Suppressor macrophage treated with lipopolysaccharide for 1 hour (primary cell): ENCODE measurements around the gene RAB18.
"Not testable (repeated sequence)": the region's sequence is repeated elsewhere in the genome, so short reads cannot be mapped to it uniquely, and the experiment has no call there.

Experiments
- DNase-seq, 3 donors: peaks; one replicate each; pipeline ENCODE4 v3.0.0-alpha.2; 2020 to 2022

Gene RAB18

GRCh38 chr10:27505537-27505936 is 1.4 kb downstream of the RAB18 start:
- not testable (repeated sequence) for DNase-seq

- DNase-seq = peak; percentile 32 to 49 (median 44)
Measured at GRCh38 chr10:27506280-27506679, 2.2 kb downstream of the RAB18 start.

- no peak for DNase-seq
Measured at GRCh38 chr10:27512548-27512947, 8.4 kb downstream of the RAB18 start.

GRCh38 chr10:27513451-27514191 is 9.5 kb downstream of the RAB18 start:
- no peak for DNase-seq

GRCh38 chr10:27514243-27514642 is 10.1 kb downstream of the RAB18 start:
- no peak for DNase-seq

- no peak for DNase-seq
Measured at GRCh38 chr10:27518261-27518660, 14.2 kb downstream of the RAB18 start.

- DNase-seq = peak; percentile 38 to 71 (median 41)
Measured at GRCh38 chr10:27525819-27526218, 21.7 kb downstream of the RAB18 start.

- DNase-seq = no peak
Measured at GRCh38 chr10:27526242-27526641, 22.1 kb downstream of the RAB18 start.

GRCh38 chr10:27527666-27528295 is 23.7 kb downstream of the RAB18 start:
- DNase-seq = peak in 1 of 3 donors; percentile 31

- peak in 2 of 3 donors; percentile 12 to 28 for DNase-seq
Measured at GRCh38 chr10:27529010-27529783, 25.1 kb downstream of the RAB18 start.

GRCh38 chr10:27530477-27530876 is 26.4 kb downstream of the RAB18 start:
- no peak for DNase-seq

- DNase-seq = no peak
Measured at GRCh38 chr10:27531336-27531847, 27.3 kb downstream of the RAB18 start.

- DNase-seq = no peak
Measured at GRCh38 chr10:27534161-27534700, 30.1 kb downstream of the RAB18 start.

GRCh38 chr10:27535317-27535716 is 31.2 kb downstream of the RAB18 start:
- DNase-seq = no peak

- DNase-seq = peak; percentile 52 to 60 (median 59)
Measured at GRCh38 chr10:27536437-27536836, 32.3 kb downstream of the RAB18 start.

- no peak for DNase-seq
Measured at GRCh38 chr10:27537166-27537565, 33.1 kb downstream of the RAB18 start.

GRCh38 chr10:27537787-27538186 is 33.7 kb downstream of the RAB18 start:
- DNase-seq = peak in 2 of 3 donors; percentile 2 to 20

- DNase-seq = no peak
Measured at GRCh38 chr10:27540672-27541071, 36.6 kb downstream of the RAB18 start.

- no peak for DNase-seq
Measured at GRCh38 chr10:27541796-27542729, 38.0 kb downstream of the RAB18 start.

GRCh38 chr10:27542812-27543211 is 38.7 kb downstream of the RAB18 start:
- DNase-seq = no peak

- no peak for DNase-seq
Measured at GRCh38 chr10:27547047-27547446, 42.9 kb downstream of the RAB18 start.

- DNase-seq = no peak
Measured at GRCh38 chr10:27547482-27547881, 43.4 kb downstream of the RAB18 start.
